ENCODE results near the gene BARHL1.

Gene BARHL1

GRCh38 chr9:132584601-132585560 is 2.5 kb downstream of the BARHL1 start:
- H3K36me3 ChIP-seq (ENCODE audit: control insufficient read depth in 2 of 2, insufficient read depth in 1 of 2, low read length in 2 of 2): no peaks in the 10 kb centered on the region
- no peaks in the 10 kb centered on the region for H3K4me1 ChIP-seq (ENCODE audit: control insufficient read depth, insufficient read depth, low read length)
- TF ChIP-seq ZNF558 (tag by site-specific recombination; IDR thresholded peaks at IDR 0.05) (no peak), ZNF148 (tag by site-specific recombination; IDR thresholded peaks at IDR 0.05; ENCODE audit: borderline replicate concordance) (no peak), ZNF677 (tag by site-specific recombination; IDR thresholded peaks at IDR 0.05) (no peak), ZNF596 (tag by site-specific recombination; IDR thresholded peaks at IDR 0.05) (no peak), ZNF626 (tag by site-specific recombination; IDR thresholded peaks at IDR 0.05) (no peak), ZNF521 (tag by site-specific recombination; IDR thresholded peaks at IDR 0.05) (no peak)
- H3K4me3 ChIP-seq (ENCODE audit: low read depth, low read length): no peak overlapping the region
- ChIA-PET POLR2A (no interaction called here), CTCF (interaction anchor here (0.6 to 0.7 kb wide), 2 partner anchors 308 to 515 kb away, joined by 3 read pairs; no protein-coding TSS in a partner anchor)
- H3K9me3 ChIP-seq (ENCODE audit: control insufficient read depth, insufficient read depth, low read depth, low read length): no peaks in the 10 kb centered on the region
- no peak overlapping the region for H3K27ac ChIP-seq (ENCODE audit: extremely low read depth, low read depth, low read length)

- TF ChIP-seq ZBTB7A (tag by site-specific recombination; IDR thresholded peaks at IDR 0.05; ENCODE audit: low read depth) (no peak), ZBTB21 (tag by site-specific recombination; IDR thresholded peaks at IDR 0.05) (no peak), ZNF701 (tag by site-specific recombination; IDR thresholded peaks at IDR 0.05) (no peak), ZNF707 (tag by site-specific recombination; IDR thresholded peaks at IDR 0.05) (no peak), ZBTB49 (tag by site-specific recombination; IDR thresholded peaks at IDR 0.05; ENCODE audit: low read depth) (no peak), ZNF48 (tag by site-specific recombination; IDR thresholded peaks at IDR 0.05) (no peak), ZNF202 (tag by site-specific recombination; IDR thresholded peaks at IDR 0.05; ENCODE audit: borderline replicate concordance) (no peak), KLF8 (tag by site-specific recombination; IDR thresholded peaks at IDR 0.05) (no peak), ZNF600 (tag by site-specific recombination; IDR thresholded peaks at IDR 0.05) (no peak), KLF7 (tag by site-specific recombination; IDR thresholded peaks at IDR 0.05; ENCODE audit: borderline replicate concordance) (no peak), SALL2 (tag by site-specific recombination; IDR thresholded peaks at IDR 0.05; ENCODE audit: borderline replicate concordance) (no peak), AEBP2 (tag by site-specific recombination; IDR thresholded peaks at IDR 0.05; ENCODE audit: borderline replicate concordance) (no peak), SCRT1 (tag by site-specific recombination; IDR thresholded peaks at IDR 0.05; ENCODE audit: borderline replicate concordance) (no peak), ZNF501 (tag by site-specific recombination; IDR thresholded peaks at IDR 0.05) (no peak), ZBTB20 (tag by site-specific recombination; IDR thresholded peaks at IDR 0.05) (no peak)
- no peaks in the 10 kb centered on the region for H3K36me3 ChIP-seq (ENCODE audit: control insufficient read depth in 2 of 2, insufficient read depth in 1 of 2, low read length in 2 of 2)
- ChIA-PET POLR2A (no interaction called here), CTCF (interaction anchor here (0.6 kb wide), 1 partner anchor 173 kb away, joined by 3 read pairs; no protein-coding TSS in a partner anchor)
- H3K4me3 ChIP-seq (ENCODE audit: low read depth, low read length): no peak overlapping the region
- H3K27ac ChIP-seq (ENCODE audit: extremely low read depth, low read depth, low read length): no peak overlapping the region
- no peaks in the 10 kb centered on the region for H3K9me3 ChIP-seq (ENCODE audit: control insufficient read depth, insufficient read depth, low read depth, low read length)
- no peaks in the 10 kb centered on the region for H3K4me1 ChIP-seq (ENCODE audit: control insufficient read depth, insufficient read depth, low read length)
Measured at GRCh38 chr9:132585954-132586829, 3.8 kb downstream of the BARHL1 start.
